ENCODE measurements around the gene MTMR8. TPM values are rescaled to one million over a fixed set of nuclear protein-coding genes. Genes with fewer than 3 reads are reported as not detected.
"Not testable (repeated sequence)": the region's sequence is repeated elsewhere in the genome, so short reads cannot be mapped to it uniquely, and the experiment has no call there.

MTMR8 gene
- 0.27 and 4.8 TPM in 2 replicates for total RNA-seq (ENCODE audit: low replicate concordance)

DNA sequence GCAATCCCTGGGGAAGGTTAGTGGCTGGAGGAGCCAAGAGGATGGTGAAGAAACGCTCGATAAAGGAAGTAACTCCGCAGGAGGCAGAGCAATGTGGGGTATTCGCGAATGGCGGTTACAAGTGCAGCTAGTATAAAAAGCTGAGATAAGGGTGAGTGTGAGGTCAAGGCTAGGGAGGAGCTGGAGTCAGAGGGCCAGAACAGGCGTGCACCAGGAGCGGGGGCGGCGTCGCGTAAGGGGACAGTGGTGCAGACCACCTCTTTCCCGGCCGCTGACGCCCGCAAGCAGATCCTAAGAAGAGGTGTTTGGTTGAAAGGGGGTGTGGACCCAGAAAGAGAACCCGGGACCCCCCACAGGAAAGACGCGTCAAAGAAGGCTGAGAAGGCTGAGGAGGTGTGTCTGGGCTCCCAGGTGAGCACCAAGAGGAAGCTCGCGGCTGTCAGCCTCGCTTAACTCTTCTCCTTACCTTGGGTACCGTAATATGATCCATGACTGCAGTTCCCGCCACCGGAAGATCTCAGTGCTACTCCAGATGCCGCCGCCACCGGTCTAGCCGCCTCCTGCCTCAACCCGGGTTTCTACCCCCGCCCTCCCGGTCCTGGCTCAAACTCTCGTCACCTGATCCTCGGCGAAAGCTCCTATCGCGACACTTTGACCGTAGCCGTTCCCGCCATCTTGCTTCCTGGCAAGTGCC, at the start of gene MTMR8:
Gene MTMR8, minus strand, starts transcription at position 579 of the 694 bp plus-strand sequence. Its CDS starts 89 bp downstream, at position 490.
- TF ChIP-seq, protein P1, sequence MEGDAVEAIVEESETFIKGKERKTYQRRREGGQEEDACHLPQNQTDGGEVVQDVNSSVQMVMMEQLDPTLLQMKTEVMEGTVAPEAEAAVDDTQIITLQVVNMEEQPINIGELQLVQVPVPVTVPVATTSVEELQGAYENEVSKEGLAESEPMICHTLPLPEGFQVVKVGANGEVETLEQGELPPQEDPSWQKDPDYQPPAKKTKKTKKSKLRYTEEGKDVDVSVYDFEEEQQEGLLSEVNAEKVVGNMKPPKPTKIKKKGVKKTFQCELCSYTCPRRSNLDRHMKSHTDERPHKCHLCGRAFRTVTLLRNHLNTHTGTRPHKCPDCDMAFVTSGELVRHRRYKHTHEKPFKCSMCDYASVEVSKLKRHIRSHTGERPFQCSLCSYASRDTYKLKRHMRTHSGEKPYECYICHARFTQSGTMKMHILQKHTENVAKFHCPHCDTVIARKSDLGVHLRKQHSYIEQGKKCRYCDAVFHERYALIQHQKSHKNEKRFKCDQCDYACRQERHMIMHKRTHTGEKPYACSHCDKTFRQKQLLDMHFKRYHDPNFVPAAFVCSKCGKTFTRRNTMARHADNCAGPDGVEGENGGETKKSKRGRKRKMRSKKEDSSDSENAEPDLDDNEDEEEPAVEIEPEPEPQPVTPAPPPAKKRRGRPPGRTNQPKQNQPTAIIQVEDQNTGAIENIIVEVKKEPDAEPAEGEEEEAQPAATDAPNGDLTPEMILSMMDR (IDR thresholded peaks at IDR 0.05; ENCODE audit: insufficient read depth, low read length) = no peak
- no peak for DNase-seq (ENCODE audit: low read depth)
- H3K4me3 ChIP-seq (ENCODE audit: low read depth, low read length) = no peak within 1 kb of the TSS

DNA sequence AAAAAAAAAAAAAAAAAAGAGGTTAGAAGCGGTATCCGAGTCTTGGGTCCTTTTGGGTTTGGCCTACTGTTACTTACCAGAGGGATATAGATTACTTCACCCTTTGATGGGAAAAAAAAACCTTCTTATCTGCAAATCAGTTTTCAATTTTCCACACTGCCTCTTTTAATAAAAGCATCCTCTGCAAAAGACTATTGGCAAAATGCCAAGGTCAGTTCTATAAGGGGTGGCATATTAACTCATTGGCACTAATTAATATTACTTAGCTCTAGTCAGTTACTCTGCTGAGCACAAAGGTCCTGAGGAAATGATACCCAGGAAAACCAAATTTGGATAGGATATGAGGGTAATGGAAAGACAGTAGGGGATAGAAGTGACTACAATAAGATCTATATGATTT, 44.3 kb upstream of the MTMR8 start:
- TF ChIP-seq, protein P1 (IDR thresholded peaks at IDR 0.05; ENCODE audit: insufficient read depth, low read length) = no peak
- DNase-seq (ENCODE audit: low read depth) = no peak
- no peak overlapping the region for H3K4me3 ChIP-seq (ENCODE audit: low read depth, low read length)

DNA sequence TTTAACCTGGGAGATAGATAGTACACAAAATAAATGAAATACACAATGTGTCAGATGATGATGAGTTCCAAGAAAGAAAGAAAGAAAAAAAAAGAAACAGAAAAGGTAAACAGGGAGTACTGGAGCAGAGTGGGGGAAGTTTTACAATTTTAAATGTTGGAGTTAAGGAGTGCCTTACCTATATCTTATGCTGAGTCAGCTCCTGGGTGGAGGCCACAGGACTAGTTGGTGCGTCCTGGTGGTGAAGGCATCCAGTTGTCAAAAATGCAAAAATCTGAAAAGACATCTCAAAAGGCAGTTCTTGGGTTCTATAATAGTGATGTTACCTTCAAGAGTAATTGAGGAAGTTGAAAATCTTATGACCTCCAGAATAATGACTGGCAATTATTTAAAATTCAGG, 42.4 kb upstream of the MTMR8 start:
- DNase-seq (ENCODE audit: low read depth) = no peak
- TF ChIP-seq, protein P1 (IDR thresholded peaks at IDR 0.05; ENCODE audit: insufficient read depth, low read length) = no peak

DNA sequence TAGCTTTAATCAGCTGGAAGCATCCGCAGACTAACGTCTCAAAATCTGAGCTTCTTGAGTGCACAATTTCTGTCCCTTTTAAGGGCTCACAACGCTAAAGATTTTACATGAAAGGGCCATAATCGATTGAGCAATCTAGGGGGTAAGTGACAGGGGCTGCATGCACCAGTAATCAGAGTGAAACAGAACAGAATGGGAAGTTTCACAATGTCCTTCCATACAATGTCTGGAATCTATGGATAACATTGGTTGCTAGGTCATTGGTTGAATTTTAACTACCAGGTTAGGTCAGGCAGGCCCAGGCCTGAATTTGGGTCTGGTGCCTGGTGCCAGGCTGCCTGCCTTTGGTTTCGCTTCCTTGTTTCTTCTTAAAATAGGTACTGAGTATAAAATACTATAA, 42.0 kb upstream of the MTMR8 start:
- no peak for DNase-seq (ENCODE audit: low read depth)
- TF ChIP-seq, protein P1 (IDR thresholded peaks at IDR 0.05; ENCODE audit: insufficient read depth, low read length) = no peak
- no peak overlapping the region for H3K4me3 ChIP-seq (ENCODE audit: low read depth, low read length)

More for the DNA sequence above, 42.4 kb upstream of the MTMR8 start:
- no peak overlapping the region for H3K4me3 ChIP-seq (ENCODE audit: low read depth, low read length)

DNA sequence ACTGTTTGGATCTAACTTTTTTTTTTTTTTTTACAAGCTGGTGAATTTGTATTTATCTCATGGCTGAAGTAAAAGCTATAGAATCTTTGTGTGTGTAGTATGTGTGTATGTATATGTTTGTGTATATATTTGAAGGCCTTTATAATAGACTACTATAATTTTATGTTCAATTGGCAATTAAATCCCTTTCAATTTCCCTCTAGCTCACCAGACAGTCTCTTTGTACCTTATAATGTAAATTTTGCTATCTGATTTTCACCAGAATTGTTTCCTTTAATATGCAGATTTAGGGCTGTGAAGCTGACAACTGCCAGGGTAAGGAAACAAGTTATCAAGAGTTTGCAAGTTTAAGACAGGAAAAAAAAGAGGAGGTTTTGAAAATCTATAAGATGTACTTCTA, 33.1 kb upstream of the MTMR8 start:
- TF ChIP-seq, protein P1 (IDR thresholded peaks at IDR 0.05; ENCODE audit: insufficient read depth, low read length) = no peak

DNA sequence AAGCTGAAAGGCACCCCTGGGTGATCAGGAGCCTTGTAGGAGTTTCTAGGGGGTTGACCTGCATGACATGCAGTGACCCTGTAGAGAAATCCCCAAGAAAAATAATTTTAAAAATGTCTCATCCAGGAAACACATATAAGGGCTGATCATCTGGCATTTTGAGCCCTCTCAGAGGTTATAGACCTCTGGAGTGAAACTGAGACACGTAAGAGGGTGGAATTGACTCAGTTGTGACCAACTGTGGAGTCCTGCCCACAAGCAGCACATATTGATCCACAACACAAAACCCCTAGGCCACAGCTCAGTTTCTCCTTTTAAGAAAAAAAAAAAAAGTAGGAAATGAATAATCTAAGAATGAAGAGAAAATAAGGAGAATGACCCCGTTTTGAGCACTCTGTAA, 32.5 kb upstream of the MTMR8 start:
- no peak overlapping the region for H3K4me3 ChIP-seq (ENCODE audit: low read depth, low read length)
- TF ChIP-seq, protein P1 (IDR thresholded peaks at IDR 0.05; ENCODE audit: insufficient read depth, low read length) = no peak
- DNase-seq (ENCODE audit: low read depth) = no peak

More for the DNA sequence above, 33.1 kb upstream of the MTMR8 start:
- H3K4me3 ChIP-seq (ENCODE audit: low read depth, low read length) = no peak overlapping the region
- no peak for DNase-seq (ENCODE audit: low read depth)

DNA sequence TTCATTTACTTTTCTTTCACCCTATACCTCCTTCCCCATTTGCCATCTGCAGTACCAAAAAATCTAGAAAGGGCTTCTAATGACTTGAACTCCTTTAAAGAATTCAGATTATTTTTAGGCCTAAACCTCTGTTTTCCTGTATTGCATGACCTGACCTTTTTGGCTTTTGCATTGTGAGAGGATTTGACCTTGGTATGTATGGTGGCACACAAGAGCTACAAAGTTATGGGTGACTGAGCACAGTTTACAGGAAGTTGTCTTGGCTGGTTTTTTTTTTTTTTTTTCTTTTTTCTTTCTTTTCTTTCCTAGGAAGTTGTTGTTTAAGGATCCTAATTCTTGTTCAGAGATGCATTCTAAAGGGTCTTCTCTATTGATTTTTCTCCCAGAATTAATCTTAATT, 32.0 kb upstream of the MTMR8 start:
- no peak overlapping the region for H3K4me3 ChIP-seq (ENCODE audit: low read depth, low read length)
- TF ChIP-seq, protein P1 (IDR thresholded peaks at IDR 0.05; ENCODE audit: insufficient read depth, low read length) = no peak
- DNase-seq (ENCODE audit: low read depth) = no peak

DNA sequence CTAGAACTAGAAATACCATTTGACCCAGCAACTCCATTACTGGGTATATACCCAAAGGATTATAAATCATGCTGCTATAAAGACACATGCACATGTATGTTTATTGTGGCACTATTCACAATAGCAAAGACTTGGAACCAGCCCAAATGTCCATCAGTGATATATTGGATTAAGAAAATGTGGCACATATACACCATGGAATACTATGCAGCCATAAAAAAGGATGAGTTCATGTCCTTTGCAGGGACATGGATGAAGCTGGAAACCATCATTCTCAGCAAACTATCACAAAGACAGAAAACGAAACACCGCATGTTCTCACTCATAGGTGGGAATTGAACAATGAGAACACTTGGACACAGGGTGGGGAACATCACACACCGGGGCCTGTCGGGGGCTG, 14.5 kb upstream of the MTMR8 start:
- H3K4me3 ChIP-seq (ENCODE audit: low read depth, low read length); DNase-seq (ENCODE audit: low read depth): not testable (repeated sequence)

All from fibroblast of the aortic adventitia (primary cell).